Measurements from ENCODE around the gene SCYGR3.

Gene SCYGR3, protein sequence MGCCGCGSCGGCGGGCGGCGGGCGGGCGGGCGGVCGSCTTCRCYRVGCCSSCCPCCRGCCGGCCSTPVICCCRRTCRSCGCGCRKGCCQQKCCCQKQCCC

GRCh38 chr2:227614740-227615139 is at the start of gene SCYGR3:
Gene SCYGR3, minus strand, starts transcription at chr2:227614840. Its CDS starts 0 bp downstream, at chr2:227614840.
- no peak for DNase-seq

GRCh38 chr2:227661827-227662226 is 47.2 kb upstream of the SCYGR3 start:
- DNase-seq = no peak

DNA sequence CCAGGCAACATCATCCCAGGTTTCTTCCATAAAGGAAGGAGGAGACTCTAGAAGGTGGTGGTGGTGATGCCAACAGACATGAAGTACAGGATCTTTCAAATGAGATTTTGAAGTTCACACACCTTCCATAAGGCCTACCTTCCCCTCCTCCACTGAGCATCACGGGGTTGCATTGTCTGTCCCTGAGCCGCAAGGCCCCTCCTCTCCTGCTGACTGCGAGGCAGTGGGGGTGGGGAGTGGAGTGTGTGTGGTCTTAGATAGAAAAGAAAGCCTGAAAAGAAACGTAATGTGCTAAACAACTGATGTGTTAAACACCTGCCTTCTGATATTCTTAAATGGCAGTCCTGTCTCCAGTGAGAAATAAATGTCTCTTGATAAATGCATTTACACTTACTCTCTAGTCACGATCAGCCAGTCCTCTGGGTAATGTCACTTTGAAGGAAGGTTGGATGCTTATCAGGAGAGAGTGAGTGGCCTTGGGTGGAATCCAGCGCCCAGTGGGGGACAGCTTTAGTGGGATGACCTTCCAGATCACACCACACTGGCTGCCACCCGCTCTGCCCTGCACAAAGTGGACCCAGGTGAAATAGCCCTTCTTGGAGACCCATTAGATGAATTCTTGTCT is 46.5 kb upstream of the SCYGR3 start:
- no peak for DNase-seq

DNA sequence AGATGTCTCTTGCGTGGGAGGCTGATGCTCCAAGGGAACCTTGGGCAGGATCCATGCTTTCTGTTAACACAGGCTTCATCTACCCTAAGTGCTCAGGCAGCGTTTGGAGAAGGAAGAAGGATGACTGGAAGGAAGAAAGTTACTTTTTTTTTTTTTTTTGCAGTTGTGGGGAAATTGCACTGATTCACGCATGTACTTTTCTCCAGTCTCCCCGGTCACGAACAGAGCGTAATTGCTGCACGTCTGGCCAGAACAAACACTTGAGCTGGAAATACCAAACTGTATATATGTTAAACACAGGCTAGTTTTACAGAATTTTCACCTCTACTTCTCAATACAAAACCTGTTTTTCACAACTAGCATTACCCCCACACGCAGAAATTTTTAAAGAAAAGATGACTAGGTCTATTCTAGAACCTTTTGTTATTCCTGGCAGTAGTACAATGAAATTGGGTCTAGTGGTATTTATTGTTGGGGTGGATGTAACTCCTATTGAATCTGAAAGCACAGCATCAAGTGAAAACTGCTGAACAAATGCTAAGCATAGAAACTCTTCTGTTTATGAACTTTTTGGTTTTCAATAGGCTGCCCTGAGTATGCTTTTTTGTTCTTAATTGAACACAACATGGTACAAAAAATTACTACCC is 42.7 kb upstream of the SCYGR3 start:
- no peak for DNase-seq

DNA sequence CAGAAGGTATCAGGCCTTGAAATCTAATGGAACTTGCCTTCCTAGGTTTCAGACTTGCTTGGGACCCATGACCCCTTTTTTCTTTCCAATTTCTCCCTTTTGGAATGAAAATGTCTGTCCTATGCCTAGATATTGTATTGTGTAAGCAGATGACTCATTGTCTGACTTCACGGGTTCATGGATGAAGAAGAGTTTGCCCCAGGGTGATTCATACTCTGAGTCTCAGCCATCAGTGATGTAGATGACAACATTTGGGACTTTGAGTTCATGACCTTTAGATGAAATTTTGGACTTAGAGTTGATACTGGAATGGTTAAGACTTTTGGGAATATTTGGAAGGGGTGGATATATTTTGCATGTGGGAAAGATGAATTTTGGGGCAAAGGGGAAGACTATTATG is 40.8 kb upstream of the SCYGR3 start:
- no peak for DNase-seq

DNA sequence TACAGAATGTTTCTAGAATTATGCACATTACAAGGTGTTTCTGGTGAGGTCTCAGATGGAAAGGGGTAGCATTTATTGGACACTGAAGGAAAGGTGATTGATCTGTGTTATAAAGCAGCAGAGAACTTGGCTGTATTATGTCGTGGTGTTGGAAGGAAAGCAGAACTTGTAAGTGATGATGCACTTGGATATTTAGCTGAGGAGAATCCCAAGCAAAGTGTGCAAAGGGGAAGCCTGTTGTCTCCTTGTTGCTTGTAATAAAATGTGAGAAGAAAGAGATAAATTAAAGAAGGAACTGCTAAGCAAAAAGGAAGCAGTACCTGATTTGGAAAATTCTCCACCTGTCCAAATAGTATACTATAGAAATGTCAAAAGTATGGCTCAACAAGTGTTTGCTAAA is 39.8 kb upstream of the SCYGR3 start:
- DNase-seq = no peak

GRCh38 chr2:227653419-227653818 is 38.8 kb upstream of the SCYGR3 start:
- no peak for DNase-seq

- DNase-seq = no peak
Measured at GRCh38 chr2:227643990-227644551, 29.4 kb upstream of the SCYGR3 start.

- DNase-seq = no peak
Measured at GRCh38 chr2:227642656-227643055, 28.0 kb upstream of the SCYGR3 start.

DNA sequence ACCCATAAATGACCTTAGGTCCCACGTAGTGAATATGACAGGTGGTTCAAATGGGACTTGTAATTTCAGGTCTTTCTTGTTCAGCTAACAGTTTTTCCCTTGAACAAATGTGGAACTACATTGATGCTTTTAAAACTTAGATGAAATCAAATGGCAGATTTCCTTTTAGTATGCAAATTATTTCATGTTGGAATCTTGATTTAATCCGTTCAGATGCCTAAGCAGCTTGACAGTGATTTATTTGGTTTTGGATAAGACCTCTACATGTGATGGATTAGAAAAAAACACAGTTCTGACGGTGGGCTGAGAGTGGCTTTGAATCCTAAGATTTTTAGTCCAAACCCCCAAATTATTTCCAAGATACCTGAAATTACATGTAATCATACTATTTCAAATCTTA is 19.6 kb upstream of the SCYGR3 start:
- no peak for DNase-seq

- no peak for DNase-seq
Measured at GRCh38 chr2:227632827-227633226, 18.2 kb upstream of the SCYGR3 start.

- DNase-seq = no peak
Measured at GRCh38 chr2:227630322-227630721, 15.7 kb upstream of the SCYGR3 start.

GRCh38 chr2:227629435-227629834 is 14.8 kb upstream of the SCYGR3 start:
- no peak for DNase-seq

GRCh38 chr2:227627769-227628168 is 13.1 kb upstream of the SCYGR3 start:
- no peak for DNase-seq

DNA sequence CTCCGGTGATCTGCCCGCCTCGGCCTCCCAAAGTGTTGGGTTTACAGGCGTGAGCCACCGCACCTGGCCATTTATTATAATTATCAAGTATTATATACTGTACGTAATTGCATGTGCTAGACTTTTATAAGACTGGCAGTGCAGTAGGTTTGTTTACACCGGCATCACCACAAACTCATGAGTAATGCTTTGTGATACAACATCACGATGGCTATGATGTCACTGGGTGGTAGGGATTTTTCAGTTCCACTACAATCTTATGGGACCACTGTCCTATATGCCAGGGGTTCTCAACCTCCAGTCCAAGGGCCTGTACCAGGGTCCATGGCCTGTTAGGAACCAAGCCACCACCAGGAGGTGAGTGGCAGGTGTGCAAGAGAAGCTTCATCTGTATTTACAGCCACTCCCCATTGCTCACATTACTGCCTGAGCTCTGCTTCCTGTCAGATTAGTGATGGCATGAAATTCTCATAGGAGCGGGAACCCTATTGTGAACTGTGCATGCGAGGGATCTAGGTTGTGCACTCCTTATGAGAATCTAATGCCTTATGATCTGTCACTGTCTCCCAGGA is 12.0 kb upstream of the SCYGR3 start:
- DNase-seq = no peak

DNA sequence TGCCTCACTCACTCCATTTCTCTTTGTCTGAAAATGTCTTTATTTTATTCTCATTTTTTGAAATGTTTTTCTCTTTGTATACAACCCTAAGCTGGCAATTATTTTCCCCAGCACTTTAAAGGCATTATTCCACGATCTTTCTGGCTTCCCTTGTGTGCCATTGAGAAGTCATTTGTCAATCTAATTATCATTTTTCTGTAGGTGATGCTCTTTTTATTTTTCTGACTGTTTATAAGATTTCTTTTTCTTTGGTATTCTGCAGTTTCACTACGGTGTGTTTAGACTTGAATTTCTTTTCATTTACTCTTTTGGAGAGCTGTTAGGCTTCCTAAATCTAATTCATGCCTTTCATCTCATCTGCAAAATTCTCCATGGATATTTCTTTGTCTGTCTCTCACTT is 10.8 kb upstream of the SCYGR3 start:
- no peak for DNase-seq

GRCh38 chr2:227623226-227623625 is 8.6 kb upstream of the SCYGR3 start:
- no peak for DNase-seq

- DNase-seq = no peak
Measured at GRCh38 chr2:227617316-227618230, 2.9 kb upstream of the SCYGR3 start, which contains the start of gene SCYGR4. Gene SCYGR4, plus strand, starts transcription at chr2:227617498. Its CDS starts 0 bp downstream, at chr2:227617498.

- DNase-seq = no peak
Measured at GRCh38 chr2:227616631-227617030, 2.0 kb upstream of the SCYGR3 start.

- DNase-seq = no peak
Measured at GRCh38 chr2:227615906-227616305, 1.3 kb upstream of the SCYGR3 start.

- DNase-seq = no peak
Measured at GRCh38 chr2:227615181-227615580, 541 bp upstream of the SCYGR3 start.

DNA sequence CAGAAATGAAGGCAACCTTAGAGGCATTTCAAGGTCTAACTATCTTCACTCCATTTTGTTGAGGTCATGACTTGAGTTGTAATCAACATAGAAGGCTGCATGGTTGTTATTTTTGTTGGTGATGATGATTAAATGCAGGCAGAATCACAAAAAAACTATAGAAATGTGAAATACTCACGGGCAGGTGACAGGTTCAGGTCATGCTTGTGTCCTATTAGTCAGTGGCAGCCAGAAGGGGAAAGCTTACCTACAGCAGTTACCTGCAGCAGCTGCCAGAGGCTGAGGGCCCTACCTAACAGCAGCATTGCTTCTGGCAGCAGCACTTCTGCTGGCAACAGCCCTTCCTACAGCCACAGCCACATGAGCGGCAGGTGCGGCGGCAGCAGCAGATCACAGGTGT is 394 bp downstream of the SCYGR3 start:
- DNase-seq = no peak

GRCh38 chr2:227613272-227613660 is 1.4 kb downstream of the SCYGR3 start:
- DNase-seq = no peak
